Measurements from ENCODE around the gene SPEG.

The SPEG gene

GRCh38 chr2:219482674-219483405 lies 48.2 kb downstream of the SPEG start:
- DNase-seq, result no peak

GRCh38 chr2:219483451-219484342 lies 49.1 kb downstream of the SPEG start:
- DNase-seq, result no peak

- DNase-seq, result peak; percentile 9
These were observed 49.9 kb downstream of the SPEG start for GRCh38 chr2:219484343-219485200.

- no peak for DNase-seq
These were observed 50.5 kb downstream of the SPEG start for GRCh38 chr2:219485201-219485580.

- DNase-seq, result no peak
These were observed 51.8 kb downstream of the SPEG start for GRCh38 chr2:219486380-219486959.

GRCh38 chr2:219488149-219488843 lies 53.7 kb downstream of the SPEG start:
- DNase-seq, result no peak

GRCh38 chr2:219488844-219489194 lies 54.2 kb downstream of the SPEG start:
- no peak for DNase-seq

- no peak for DNase-seq
These were observed 54.7 kb downstream of the SPEG start for GRCh38 chr2:219489315-219489714.

GRCh38 chr2:219490186-219490585 lies 55.5 kb downstream of the SPEG start:
- no peak for DNase-seq

- no peak for DNase-seq
These were observed 56.0 kb downstream of the SPEG start for GRCh38 chr2:219490600-219491130.

GRCh38 chr2:219491278-219491963 lies 56.8 kb downstream of the SPEG start:
- DNase-seq, result no peak

GRCh38 chr2:219492575-219492974 lies 57.9 kb downstream of the SPEG start:
- no peak for DNase-seq

GRCh38 chr2:219493086-219493485 lies 58.4 kb downstream of the SPEG start:
- DNase-seq, result no peak

- no peak for DNase-seq
These were observed 60.4 kb downstream of the SPEG start for GRCh38 chr2:219494952-219495530.

GRCh38 chr2:219495531-219496122 lies 61.0 kb downstream of the SPEG start:
- DNase-seq, result peak; percentile 75

GRCh38 chr2:219496247-219496824 lies 61.7 kb downstream of the SPEG start:
- DNase-seq, result peak; percentile 40

- no peak for DNase-seq
These were observed 62.3 kb downstream of the SPEG start for GRCh38 chr2:219496825-219497494.

- no peak for DNase-seq
These were observed 63.0 kb downstream of the SPEG start for GRCh38 chr2:219497495-219498279.

Data from NCI-H1436 (cell line).